OCI-LY3 (cell line): ENCODE results near the gene SPI1.

ENCODE experiments used
- CTCF ChIP-seq: fragments of 200-600, 300-600 bp; sonication (generic); IDR thresholded peaks from 2 replicates; pipeline ENCODE4 v1.5.1; 2014; ENCODE audit warnings: antibody characterized with exemption, low read length, low read depth
- EZH2phosphoT487 ChIP-seq: fragments of 200-600 bp; shearing (Covaris generic); IDR thresholded peaks from 2 replicates; pipeline ENCODE4 v1.6.1; 2018; ENCODE audit warnings: antibody characterized with exemption, mixed run types, low read depth

GRCh38 chr11:47395223-47396048 lies 17.1 kb upstream of the SPI1 start:
- TF ChIP-seq CTCF (no peak), EZH2phosphoT487 (no peak)
